ENCODE data around the gene FIGNL2. TPM values are rescaled to one million over a fixed set of nuclear protein-coding genes. Genes with fewer than 3 reads are reported as not detected.

FIGNL2 gene
- total and polyA plus RNA-seq, 2 of the 13 experiments (the other 11 are each of a cell fraction or from before 2014, with no cell fraction given), result 0.82 to 1.00 TPM

- no peak for FAIRE-seq
- no peaks in the 10 kb centered on the region for H4K20me1 ChIP-seq (ENCODE audit: insufficient read depth, low read length)
These were observed 23.3 kb downstream of the FIGNL2 start for GRCh38 chr12:51825216-51825615.

More at GRCh38 chr12:51825216-51825615, 23.3 kb downstream of the FIGNL2 start:
- Histone ChIP-seq H2AFZ (ENCODE audit: low read length) (no peak overlapping the region), H3K4me1 (ENCODE audit: insufficient read depth, low read length) (peaks cover 14% of the 10 kb centered on the region), H3K36me3 (replicated peaks in 1 of 2; ENCODE audit: control insufficient read depth in 1 of 2, insufficient read depth in 2 of 2, low read length in 2 of 2) (no peaks in the 10 kb centered on the region), H3K9ac (ENCODE audit: insufficient read depth, low read depth, low read length) (no peak overlapping the region), H3K4me2 (ENCODE audit: low read depth, low read length) (no peak overlapping the region), H3K4me3 (replicated peaks in 1 of 3; ENCODE audit: insufficient read depth in 1 of 3, low read depth in 2 of 3, low read length in 3 of 3) (no peak overlapping the region), H3K27me3 (ENCODE audit: control insufficient read depth in 1 of 2, insufficient read depth in 2 of 2, low read length in 2 of 2) (no peaks in the 10 kb centered on the region), H3K27ac (ENCODE audit: extremely low read length, insufficient read depth, low read length) (no peak overlapping the region), H3K79me2 (ENCODE audit: insufficient read depth, low read length) (no peaks in the 10 kb centered on the region), H3K9me3 (ENCODE audit: low read length) (no peaks in the 10 kb centered on the region)
- no peak for ATAC-seq
- POLR2A ChIA-PET, result interaction anchor here (3.2 kb wide), 1 partner anchor 10 kb away, joined by 12 read pairs; a partner anchor contains a TSS
- DNase-seq (ENCODE audit: low spot score), result no peak
- TF ChIP-seq KDM5B (CRISPR knock-in tag; IDR thresholded peaks at IDR 0.05; ENCODE audit: borderline replicate concordance), result no peak
- no peak for TF ChIP-seq PRMT3 (CRISPR knock-in tag; IDR thresholded peaks at IDR 0.05; ENCODE audit: borderline replicate concordance, low read depth)
- no peak for TF ChIP-seq MED8 (CRISPR knock-in tag; IDR thresholded peaks at IDR 0.05; ENCODE audit: insufficient replicate concordance)
- no peak for TF ChIP-seq TEAD2 (CRISPR knock-in tag; IDR thresholded peaks at IDR 0.05)
- no peak for TF ChIP-seq ZNF790 (CRISPR knock-in tag; IDR thresholded peaks at IDR 0.05; ENCODE audit: borderline replicate concordance)
- no peak for TF ChIP-seq E2F5 (CRISPR knock-in tag; conservative IDR thresholded peaks at IDR 0.05)
- TF ChIP-seq NR2F6 (IDR thresholded peaks at IDR 0.05), result no peak
- TF ChIP-seq NR2F6 (CRISPR knock-in tag; IDR thresholded peaks at IDR 0.05), result no peak
- TF ChIP-seq MATR3 (CRISPR knock-in tag; IDR thresholded peaks at IDR 0.05), result no peak
- TF ChIP-seq MXD1 (CRISPR knock-in tag; IDR thresholded peaks at IDR 0.05), result no peak
- no peak for TF ChIP-seq TIGD3 (CRISPR knock-in tag; IDR thresholded peaks at IDR 0.05; ENCODE audit: borderline replicate concordance)
- TF ChIP-seq ZZZ3 (CRISPR knock-in tag; IDR thresholded peaks at IDR 0.05; ENCODE audit: borderline replicate concordance), result no peak
- TF ChIP-seq ZNF546 (CRISPR knock-in tag; conservative IDR thresholded peaks at IDR 0.05), result no peak
- TF ChIP-seq HOXA5 (CRISPR knock-in tag; IDR thresholded peaks at IDR 0.05), result no peak
- no peak for TF ChIP-seq ZNF503 (CRISPR knock-in tag; IDR thresholded peaks at IDR 0.05)
- no peak for TF ChIP-seq RBM22 (optimal IDR thresholded peaks at IDR 0.05; ENCODE audit: low read length)
- TF ChIP-seq ZNF362 (CRISPR knock-in tag; IDR thresholded peaks at IDR 0.05; ENCODE audit: borderline replicate concordance), result no peak
- no peak for TF ChIP-seq ZNF639 (CRISPR knock-in tag; conservative IDR thresholded peaks at IDR 0.05)
- BruUV-seq (replicated peaks), result no TSS peak
- CTCF ChIA-PET (ENCODE audit: low intra/inter-chr PET ratio, low total read pairs), result no interaction called here
- in situ Hi-C loops (cut with HindIII; ENCODE audit: extremely low pct_ligation_motif_present, low pct_unique_long_range_greater_than_20kb) (no loop called here), intact Hi-C loops (cut with micrococcal nuclease; ENCODE audit: unreplicated experiment) (loop anchor here (2.0 kb wide), 1 partner anchor 50 kb away; no protein-coding TSS in a partner anchor)
- 65% methylated on average over 5 of the region's 5 CpGs for WGBS (ENCODE audit: low lambda C conversion rate)

Data from HepG2 (cell line).